Measurements from ENCODE around the gene AQP12B. TPM values are rescaled to one million over a fixed set of nuclear protein-coding genes. Genes with fewer than 3 reads are reported as not detected.

Gene AQP12B
- total RNA-seq, 1 experiment from 2014 or later, result not detected

DNA sequence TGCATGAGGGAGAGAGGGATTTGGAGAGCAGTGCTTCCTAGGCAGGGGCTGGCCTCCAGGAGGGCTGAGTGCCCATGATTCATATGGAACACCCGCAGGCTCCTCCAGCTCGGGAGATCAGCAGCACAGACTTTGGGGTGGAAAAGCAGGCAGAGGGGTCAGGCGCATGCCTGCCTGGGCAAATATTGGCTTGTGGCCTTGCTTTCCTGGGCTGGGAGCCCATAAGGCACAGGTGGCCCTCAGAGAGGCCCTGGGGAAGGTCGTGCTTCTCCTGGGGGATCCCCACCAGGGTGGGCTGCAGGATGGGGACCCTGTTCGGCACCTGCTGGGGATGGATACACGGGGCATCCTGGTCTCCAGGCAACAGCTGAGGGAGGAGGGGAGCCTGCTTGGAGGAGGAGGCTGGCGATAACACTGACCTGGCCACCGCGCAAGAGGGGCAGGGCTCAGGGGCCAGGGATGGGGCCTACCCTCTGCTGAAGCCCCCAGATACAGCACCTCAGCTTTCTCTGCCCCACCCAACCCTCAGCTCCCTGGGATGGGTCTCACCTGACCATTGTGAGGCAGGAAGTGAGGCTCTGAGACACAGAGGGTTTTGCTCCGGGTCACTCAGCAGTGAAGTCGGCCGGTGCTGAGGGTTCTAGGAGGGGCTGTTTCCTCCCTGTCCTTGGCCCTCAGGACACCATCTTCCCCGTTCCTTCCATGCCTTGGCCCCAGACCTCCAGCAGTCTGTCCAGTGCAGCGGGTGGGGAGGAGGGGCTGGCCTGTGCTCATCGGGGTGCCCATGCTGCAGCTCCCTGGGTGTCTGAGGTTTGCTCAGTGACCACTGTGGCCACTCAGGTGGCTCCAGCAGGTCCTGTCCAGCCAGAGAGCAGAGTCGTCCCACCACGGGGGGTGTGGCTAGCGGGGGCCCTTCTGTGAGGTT lies 21.0 kb upstream of the AQP12B start:
- Mint-ChIP-seq H3K4me3 (ENCODE audit: unreplicated experiment) (no peak overlapping the region), H3K9me3 (ENCODE audit: unreplicated experiment) (no peaks in the 10 kb centered on the region), H3K27me3 (ENCODE audit: insufficient read depth, unreplicated experiment) (peaks cover 62% of the 10 kb centered on the region), H3K27ac (ENCODE audit: low read depth, unreplicated experiment) (no peak overlapping the region), H3K4me1 (ENCODE audit: insufficient read depth, unreplicated experiment) (no peaks in the 10 kb centered on the region), H3K36me3 (ENCODE audit: insufficient read depth, unreplicated experiment) (no peaks in the 10 kb centered on the region)
- ChIA-PET CTCF (interaction anchor here (0.6 kb wide), 1 partner anchor 406 kb away, joined by 3 read pairs; no protein-coding TSS in a partner anchor), POLR2A (interaction anchor here (0.6 kb wide), 1 partner anchor 1271 kb away, joined by 3 read pairs; no protein-coding TSS in a partner anchor)
- no peak for DNase-seq (ENCODE audit: unreplicated experiment)
- no peak for TF ChIP-seq CTCF (IDR thresholded peaks at IDR 0.05; ENCODE audit: unreplicated experiment)
- intact Hi-C loops (cut with micrococcal nuclease), result no loop called here
- BruUV-seq (replicated peaks), result no TSS peak

DNA sequence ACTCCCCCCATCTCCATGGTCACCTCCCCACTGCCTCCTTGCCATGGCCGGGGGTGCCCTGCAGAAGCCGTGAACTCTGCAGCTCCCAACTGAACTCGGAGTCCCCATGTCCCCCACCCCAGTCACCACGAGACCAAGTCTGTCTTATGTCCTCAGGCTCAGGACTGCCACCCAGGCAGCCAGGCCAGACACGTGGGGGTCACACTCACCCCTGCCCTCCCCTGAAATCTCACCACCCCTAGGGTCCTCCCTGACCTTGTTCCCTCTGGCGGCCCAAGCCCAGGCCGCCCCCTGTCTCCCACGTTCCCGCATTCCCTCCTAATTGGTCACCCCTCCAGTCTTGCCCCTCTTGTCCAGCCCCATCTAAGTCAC lies 19.9 kb upstream of the AQP12B start:
- H3K4me3 Mint-ChIP-seq (ENCODE audit: unreplicated experiment), result no peak overlapping the region
- no peaks in the 10 kb centered on the region for H3K9me3 Mint-ChIP-seq (ENCODE audit: unreplicated experiment)
- H3K4me1 Mint-ChIP-seq (ENCODE audit: insufficient read depth, unreplicated experiment), result no peaks in the 10 kb centered on the region
- CTCF ChIA-PET, result no interaction called here
- H3K36me3 Mint-ChIP-seq (ENCODE audit: insufficient read depth, unreplicated experiment), result no peaks in the 10 kb centered on the region
- POLR2A ChIA-PET, result no interaction called here
- H3K27ac Mint-ChIP-seq (ENCODE audit: low read depth, unreplicated experiment), result no peak overlapping the region
- intact Hi-C loops (cut with micrococcal nuclease), result no loop called here
- no TSS peak for BruUV-seq (replicated peaks)
- no peak for DNase-seq (ENCODE audit: unreplicated experiment)
- no peak for TF ChIP-seq CTCF (IDR thresholded peaks at IDR 0.05; ENCODE audit: unreplicated experiment)
- peaks cover 52% of the 10 kb centered on the region for H3K27me3 Mint-ChIP-seq (ENCODE audit: insufficient read depth, unreplicated experiment)

GRCh38 chr2:240701736-240702639 lies 19.3 kb upstream of the AQP12B start:
- Mint-ChIP-seq H3K36me3 (ENCODE audit: insufficient read depth, unreplicated experiment) (no peaks in the 10 kb centered on the region), H3K4me1 (ENCODE audit: insufficient read depth, unreplicated experiment) (no peaks in the 10 kb centered on the region), H3K27ac (ENCODE audit: low read depth, unreplicated experiment) (no peak overlapping the region), H3K9me3 (ENCODE audit: unreplicated experiment) (no peaks in the 10 kb centered on the region), H3K4me3 (ENCODE audit: unreplicated experiment) (no peak overlapping the region), H3K27me3 (ENCODE audit: insufficient read depth, unreplicated experiment) (peaks cover 45% of the 10 kb centered on the region)
- no peak for TF ChIP-seq CTCF (IDR thresholded peaks at IDR 0.05; ENCODE audit: unreplicated experiment)
- BruUV-seq (replicated peaks), result no TSS peak
- intact Hi-C loops (cut with micrococcal nuclease), result no loop called here
- POLR2A ChIA-PET, result no interaction called here
- CTCF ChIA-PET, result no interaction called here
- DNase-seq (ENCODE audit: unreplicated experiment), result no peak

All from MCF 10A (cell line).